Colonic mucosa (tissue), 4 donors: ENCODE results near the gene SHPK. TPM values are rescaled to one million over a fixed set of nuclear protein-coding genes. Genes with fewer than 3 reads are reported as not detected.

Source experiments
- DNase-seq: peaks from one replicate; pipeline ENCODE4 v3.0.0-alpha.2; 2020
- H3K27ac ChIP-seq: fragments of 200-600 bp; one replicate; pipeline ENCODE4 v1.8.0; 2021
- H3K27me3 ChIP-seq: fragments of 200-600 bp; one replicate; pipeline ENCODE4 v1.8.0; 2021
- H3K36me3 ChIP-seq: fragments of 200-600 bp; one replicate; pipeline ENCODE4 v1.8.0; 2021
- H3K4me1 ChIP-seq: fragments of 200-600 bp; one replicate; pipeline ENCODE4 v1.8.0; 2021; ENCODE audit warnings: mild to moderate bottlenecking
- H3K4me3 ChIP-seq: fragments of 200-600 bp; one replicate; pipeline ENCODE4 v1.8.0; 2021
- H3K9ac ChIP-seq, 2 donors: one replicate each; pipeline ENCODE4 v1.7.0; 2013; ENCODE audit warnings: control low read depth in 2 of 2, low read depth in 2 of 2, low read length in 2 of 2
- H3K9me3 ChIP-seq: fragments of 200-600 bp; one replicate; pipeline ENCODE4 v1.8.0; 2021
- intact Hi-C: fragments of 100-400 bp; cut with DNase I; formaldehyde crosslinking; loops from one replicate; pipeline ENCODE4 v1.14.1; 2022
- total RNA-seq, 2 donors: library from RNA; stranded (reverse); fragmentation: NEBNext Ultra II Directional in 1 of 2; extraction: Animal tissue kit (Norgen Biotek cat#: 25700) in 1 of 2; gene quantifications; one replicate each; pipeline ENCODE4 v1.2.1, GENCODE V29; 2021
- TF ChIP-seq, protein P1 (sequence below): fragments of 200-600 bp; IDR thresholded peaks from one replicate; pipeline ENCODE4 v1.8.0; 2022; ENCODE audit warnings: antibody characterized with exemption, mild to moderate bottlenecking
- donor health status: healthy.
- donor health status: DM: no; HTN: no; CAD: no.
- donor health status: DM: no; HTN: no; CAD: no.

The SHPK gene
- total RNA-seq, 2 donors from 2014 or later, result 21.5 to 23.5 TPM

DNA sequence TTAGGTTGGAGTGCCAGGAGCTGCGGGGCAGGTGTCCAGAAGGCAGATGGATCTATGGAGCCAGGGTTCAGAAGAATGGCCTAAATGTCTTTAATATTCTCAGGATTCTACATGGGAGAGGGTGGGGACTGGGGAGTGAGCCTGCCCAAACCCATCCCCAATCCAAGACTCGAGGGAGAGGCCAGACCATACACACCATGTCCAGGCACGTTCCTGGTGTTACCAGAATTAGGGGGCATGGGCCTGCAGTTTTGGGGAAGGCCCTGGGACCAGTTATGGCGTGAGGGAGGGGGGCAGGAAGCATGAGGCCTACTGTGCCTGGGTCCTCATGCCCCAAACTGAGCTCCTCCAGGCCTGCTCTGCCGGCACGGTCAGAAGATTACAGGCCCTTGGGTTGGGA lies 30.5 kb upstream of the SHPK start:
- H3K27me3 ChIP-seq, result no peaks in the 10 kb centered on the region
- peak overlapping the region; percentile 50 to 66 for H3K9ac ChIP-seq
- no peaks in the 10 kb centered on the region for H3K9me3 ChIP-seq
- intact Hi-C loops, result no loop called here
- TF ChIP-seq, protein P1, sequence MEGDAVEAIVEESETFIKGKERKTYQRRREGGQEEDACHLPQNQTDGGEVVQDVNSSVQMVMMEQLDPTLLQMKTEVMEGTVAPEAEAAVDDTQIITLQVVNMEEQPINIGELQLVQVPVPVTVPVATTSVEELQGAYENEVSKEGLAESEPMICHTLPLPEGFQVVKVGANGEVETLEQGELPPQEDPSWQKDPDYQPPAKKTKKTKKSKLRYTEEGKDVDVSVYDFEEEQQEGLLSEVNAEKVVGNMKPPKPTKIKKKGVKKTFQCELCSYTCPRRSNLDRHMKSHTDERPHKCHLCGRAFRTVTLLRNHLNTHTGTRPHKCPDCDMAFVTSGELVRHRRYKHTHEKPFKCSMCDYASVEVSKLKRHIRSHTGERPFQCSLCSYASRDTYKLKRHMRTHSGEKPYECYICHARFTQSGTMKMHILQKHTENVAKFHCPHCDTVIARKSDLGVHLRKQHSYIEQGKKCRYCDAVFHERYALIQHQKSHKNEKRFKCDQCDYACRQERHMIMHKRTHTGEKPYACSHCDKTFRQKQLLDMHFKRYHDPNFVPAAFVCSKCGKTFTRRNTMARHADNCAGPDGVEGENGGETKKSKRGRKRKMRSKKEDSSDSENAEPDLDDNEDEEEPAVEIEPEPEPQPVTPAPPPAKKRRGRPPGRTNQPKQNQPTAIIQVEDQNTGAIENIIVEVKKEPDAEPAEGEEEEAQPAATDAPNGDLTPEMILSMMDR, result no peak
- no peak for DNase-seq
- no peak overlapping the region for H3K4me3 ChIP-seq
- H3K27ac ChIP-seq, result no peak overlapping the region
- peaks cover 14% of the 10 kb centered on the region for H3K4me1 ChIP-seq
- H3K36me3 ChIP-seq, result peaks cover 7% of the 10 kb centered on the region

DNA sequence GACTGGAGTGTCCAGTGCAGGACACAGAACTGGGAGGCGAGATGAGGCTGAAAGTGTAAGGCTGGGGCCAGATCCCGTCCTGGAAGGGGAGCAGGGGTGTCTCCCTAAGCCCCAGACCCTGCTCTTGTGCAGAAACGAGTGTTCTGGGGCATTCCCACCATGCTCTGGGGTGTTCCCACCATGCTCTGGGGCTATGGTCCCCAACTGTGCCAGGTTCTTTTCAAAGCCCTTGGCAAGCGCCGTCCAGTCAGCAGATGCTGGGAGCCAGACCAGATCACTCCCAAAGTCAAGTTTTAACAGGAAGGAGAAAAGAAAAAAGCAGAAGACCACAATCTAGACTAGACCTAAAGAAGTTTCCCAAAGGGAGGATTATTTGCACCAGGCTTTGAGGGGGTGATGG lies 29.8 kb upstream of the SHPK start:
- H3K27me3 ChIP-seq, result no peaks in the 10 kb centered on the region
- TF ChIP-seq, protein P1, result no peak
- no peak overlapping the region for H3K9ac ChIP-seq
- no peak overlapping the region for H3K27ac ChIP-seq
- peaks cover 7% of the 10 kb centered on the region for H3K36me3 ChIP-seq
- intact Hi-C loops, result no loop called here
- H3K9me3 ChIP-seq, result no peaks in the 10 kb centered on the region
- no peak overlapping the region for H3K4me3 ChIP-seq
- no peak for DNase-seq
- H3K4me1 ChIP-seq, result peaks cover 14% of the 10 kb centered on the region

- intact Hi-C loops, result no loop called here
- TF ChIP-seq, protein P1, result no peak
- Histone ChIP-seq H3K4me1 (peaks cover 7% of the 10 kb centered on the region), H3K9me3 (no peaks in the 10 kb centered on the region), H3K9ac (no peak overlapping the region), H3K4me3 (no peak overlapping the region), H3K27me3 (no peaks in the 10 kb centered on the region), H3K36me3 (peaks cover 7% of the 10 kb centered on the region), H3K27ac (no peak overlapping the region)
- no peak for DNase-seq
Measured at GRCh38 chr17:3663102-3664011, 27.3 kb upstream of the SHPK start.

GRCh38 chr17:3660311-3660891 lies 24.4 kb upstream of the SHPK start:
- peak overlapping the region; percentile 18 for H3K27ac ChIP-seq
- no peaks in the 10 kb centered on the region for H3K4me1 ChIP-seq
- no peaks in the 10 kb centered on the region for H3K9me3 ChIP-seq
- H3K9ac ChIP-seq, result no peak overlapping the region
- peaks cover 7% of the 10 kb centered on the region for H3K36me3 ChIP-seq
- no peaks in the 10 kb centered on the region for H3K27me3 ChIP-seq
- intact Hi-C loops, result no loop called here
- TF ChIP-seq, protein P1, result no peak
- DNase-seq, result no peak
- H3K4me3 ChIP-seq, result no peak overlapping the region

GRCh38 chr17:3659541-3660111 lies 23.6 kb upstream of the SHPK start:
- TF ChIP-seq, protein P1, result no peak
- H3K9ac ChIP-seq, result no peak overlapping the region
- H3K4me1 ChIP-seq, result no peaks in the 10 kb centered on the region
- H3K36me3 ChIP-seq, result peaks cover 5% of the 10 kb centered on the region
- intact Hi-C loops, result no loop called here
- H3K9me3 ChIP-seq, result no peaks in the 10 kb centered on the region
- no peak overlapping the region for H3K4me3 ChIP-seq
- peak; percentile 50 for DNase-seq
- peak overlapping the region; percentile 18 for H3K27ac ChIP-seq
- no peaks in the 10 kb centered on the region for H3K27me3 ChIP-seq
